ENCODE results near the gene C4orf50.
"Not testable (repeated sequence)": the region's sequence is repeated elsewhere in the genome, so short reads cannot be mapped to it uniquely, and the experiment has no call there.

The C4orf50 gene

GRCh38 chr4:5952975-5953951 is 65.0 kb downstream of the C4orf50 start:
- H3K9ac ChIP-seq (ENCODE audit: low read length): no peak overlapping the region
- no peaks in the 10 kb centered on the region for H3K36me3 ChIP-seq (ENCODE audit: control insufficient read depth, insufficient read depth, low read length)
- no peaks in the 10 kb centered on the region for H3K79me1 ChIP-seq (ENCODE audit: low read length)
- H4K5ac ChIP-seq (ENCODE audit: low read length): no peak overlapping the region
- no peaks in the 10 kb centered on the region for H3K27me3 ChIP-seq (ENCODE audit: insufficient read depth, low read length, poor library complexity)
- H3K18ac ChIP-seq (ENCODE audit: low read length): no peak overlapping the region
- no peaks in the 10 kb centered on the region for H3K4me1 ChIP-seq (ENCODE audit: control insufficient read depth, low read depth, low read length)
- no peak overlapping the region for H3K27ac ChIP-seq (ENCODE audit: low read depth, low read length)
- H4K8ac ChIP-seq (ENCODE audit: low read depth, low read length): no peak overlapping the region
- H2BK15ac ChIP-seq (replicated peaks; ENCODE audit: low read depth): no peak overlapping the region
- no peak overlapping the region for H3K4me3 ChIP-seq (ENCODE audit: low read length)
- no peak overlapping the region for H2BK120ac ChIP-seq (ENCODE audit: low read depth, low read length)
- no CpG with 5 or more reads among the region's 13 CpGs for WGBS (ENCODE audit: extremely low coverage, insufficient coverage, low lambda C conversion rate)
- no peak overlapping the region for H3K4me2 ChIP-seq (ENCODE audit: low read length)
- no peak for DNase-seq
- no peaks in the 10 kb centered on the region for H3K79me2 ChIP-seq (ENCODE audit: control insufficient read depth, insufficient read depth, low read length)
- no peak overlapping the region for H3K4ac ChIP-seq (ENCODE audit: low read depth, low read length)
- H2AK5ac ChIP-seq (ENCODE audit: low read length): peak overlapping the region; percentile 34
- no peak overlapping the region for H3K23ac ChIP-seq (ENCODE audit: low read length)
- H3K56ac ChIP-seq (ENCODE audit: low read length): no peak overlapping the region
- H2BK5ac ChIP-seq (ENCODE audit: low read length): no peak overlapping the region

GRCh38 chr4:5952286-5952974 is 65.8 kb downstream of the C4orf50 start:
- no peaks in the 10 kb centered on the region for H3K4me1 ChIP-seq (ENCODE audit: control insufficient read depth, low read depth, low read length)
- no peak overlapping the region for H4K5ac ChIP-seq (ENCODE audit: low read length)
- H3K79me2 ChIP-seq (ENCODE audit: control insufficient read depth, insufficient read depth, low read length): no peaks in the 10 kb centered on the region
- H3K27me3 ChIP-seq (ENCODE audit: insufficient read depth, low read length, poor library complexity): no peaks in the 10 kb centered on the region
- H3K4me3 ChIP-seq (ENCODE audit: low read length): no peak overlapping the region
- no CpG with 5 or more reads among the region's 22 CpGs for WGBS (ENCODE audit: extremely low coverage, insufficient coverage, low lambda C conversion rate)
- no peak overlapping the region for H2BK120ac ChIP-seq (ENCODE audit: low read depth, low read length)
- H3K27ac ChIP-seq (ENCODE audit: low read depth, low read length): no peak overlapping the region
- no peak overlapping the region for H3K9ac ChIP-seq (ENCODE audit: low read length)
- H3K79me1 ChIP-seq (ENCODE audit: low read length): no peaks in the 10 kb centered on the region
- H2BK5ac ChIP-seq (ENCODE audit: low read length): no peak overlapping the region
- no peak overlapping the region for H3K4ac ChIP-seq (ENCODE audit: low read depth, low read length)
- H3K23ac ChIP-seq (ENCODE audit: low read length): no peak overlapping the region
- no peak overlapping the region for H4K8ac ChIP-seq (ENCODE audit: low read depth, low read length)
- no peaks in the 10 kb centered on the region for H3K36me3 ChIP-seq (ENCODE audit: control insufficient read depth, insufficient read depth, low read length)
- no peak overlapping the region for H3K18ac ChIP-seq (ENCODE audit: low read length)
- H2BK15ac ChIP-seq (replicated peaks; ENCODE audit: low read depth): no peak overlapping the region
- no peak for DNase-seq
- no peak overlapping the region for H2AK5ac ChIP-seq (ENCODE audit: low read length)
- no peak overlapping the region for H3K56ac ChIP-seq (ENCODE audit: low read length)
- no peak overlapping the region for H3K4me2 ChIP-seq (ENCODE audit: low read length)

- H4K8ac ChIP-seq (ENCODE audit: low read depth, low read length); H3K4ac ChIP-seq (ENCODE audit: low read depth, low read length); H4K5ac ChIP-seq (ENCODE audit: low read length); H3K27me3 ChIP-seq (ENCODE audit: insufficient read depth, low read length, poor library complexity); H3K23ac ChIP-seq (ENCODE audit: low read length); H3K56ac ChIP-seq (ENCODE audit: low read length); H3K4me2 ChIP-seq (ENCODE audit: low read length); H3K4me1 ChIP-seq (ENCODE audit: control insufficient read depth, low read depth, low read length); H3K79me1 ChIP-seq (ENCODE audit: low read length); H3K27ac ChIP-seq (ENCODE audit: low read depth, low read length); DNase-seq; H3K4me3 ChIP-seq (ENCODE audit: low read length); H3K36me3 ChIP-seq (ENCODE audit: control insufficient read depth, insufficient read depth, low read length); H2BK120ac ChIP-seq (ENCODE audit: low read depth, low read length); H3K79me2 ChIP-seq (ENCODE audit: control insufficient read depth, insufficient read depth, low read length); H2BK15ac ChIP-seq (replicated peaks; ENCODE audit: low read depth); H3K18ac ChIP-seq (ENCODE audit: low read length); H2AK5ac ChIP-seq (ENCODE audit: low read length); H2BK5ac ChIP-seq (ENCODE audit: low read length); H3K9ac ChIP-seq (ENCODE audit: low read length): not testable (repeated sequence)
- WGBS (ENCODE audit: extremely low coverage, insufficient coverage, low lambda C conversion rate): no CpG with 5 or more reads among the region's 6 CpGs
Observed at GRCh38 chr4:5946653-5947052, 71.6 kb downstream of the C4orf50 start.

- H2BK5ac ChIP-seq (ENCODE audit: low read length): no peak overlapping the region
- no peak overlapping the region for H3K18ac ChIP-seq (ENCODE audit: low read length)
- no peak overlapping the region for H4K8ac ChIP-seq (ENCODE audit: low read depth, low read length)
- no CpG with 5 or more reads among the region's 6 CpGs for WGBS (ENCODE audit: extremely low coverage, insufficient coverage, low lambda C conversion rate)
- peaks cover 7% of the 10 kb centered on the region for H3K4me1 ChIP-seq (ENCODE audit: control insufficient read depth, low read depth, low read length)
- H3K4me3 ChIP-seq (ENCODE audit: low read length): no peak overlapping the region
- no peaks in the 10 kb centered on the region for H3K79me2 ChIP-seq (ENCODE audit: control insufficient read depth, insufficient read depth, low read length)
- H2AK5ac ChIP-seq (ENCODE audit: low read length): no peak overlapping the region
- no peak for DNase-seq
- H3K79me1 ChIP-seq (ENCODE audit: low read length): no peaks in the 10 kb centered on the region
- no peak overlapping the region for H2BK120ac ChIP-seq (ENCODE audit: low read depth, low read length)
- H3K27me3 ChIP-seq (ENCODE audit: insufficient read depth, low read length, poor library complexity): no peaks in the 10 kb centered on the region
- H3K23ac ChIP-seq (ENCODE audit: low read length): no peak overlapping the region
- H2BK15ac ChIP-seq (replicated peaks; ENCODE audit: low read depth): no peak overlapping the region
- no peak overlapping the region for H3K9ac ChIP-seq (ENCODE audit: low read length)
- H3K56ac ChIP-seq (ENCODE audit: low read length): no peak overlapping the region
- no peaks in the 10 kb centered on the region for H3K36me3 ChIP-seq (ENCODE audit: control insufficient read depth, insufficient read depth, low read length)
- H3K4me2 ChIP-seq (ENCODE audit: low read length): no peak overlapping the region
- no peak overlapping the region for H3K4ac ChIP-seq (ENCODE audit: low read depth, low read length)
- no peak overlapping the region for H4K5ac ChIP-seq (ENCODE audit: low read length)
- H3K27ac ChIP-seq (ENCODE audit: low read depth, low read length): no peak overlapping the region
Observed at GRCh38 chr4:5945936-5946335, 72.3 kb downstream of the C4orf50 start.

GRCh38 chr4:5945171-5945570 is 73.1 kb downstream of the C4orf50 start:
- no peak overlapping the region for H3K56ac ChIP-seq (ENCODE audit: low read length)
- no peak overlapping the region for H3K18ac ChIP-seq (ENCODE audit: low read length)
- H2BK120ac ChIP-seq (ENCODE audit: low read depth, low read length): no peak overlapping the region
- no peak overlapping the region for H2AK5ac ChIP-seq (ENCODE audit: low read length)
- H4K8ac ChIP-seq (ENCODE audit: low read depth, low read length): no peak overlapping the region
- no peak overlapping the region for H3K4me2 ChIP-seq (ENCODE audit: low read length)
- no peak overlapping the region for H4K5ac ChIP-seq (ENCODE audit: low read length)
- DNase-seq: no peak
- H2BK15ac ChIP-seq (replicated peaks; ENCODE audit: low read depth): no peak overlapping the region
- no peak overlapping the region for H3K27ac ChIP-seq (ENCODE audit: low read depth, low read length)
- H3K79me1 ChIP-seq (ENCODE audit: low read length): no peaks in the 10 kb centered on the region
- WGBS (ENCODE audit: extremely low coverage, insufficient coverage, low lambda C conversion rate): no CpG with 5 or more reads among the region's 11 CpGs
- H3K4ac ChIP-seq (ENCODE audit: low read depth, low read length): no peak overlapping the region
- no peak overlapping the region for H2BK5ac ChIP-seq (ENCODE audit: low read length)
- peaks cover 8% of the 10 kb centered on the region for H3K4me1 ChIP-seq (ENCODE audit: control insufficient read depth, low read depth, low read length)
- H3K79me2 ChIP-seq (ENCODE audit: control insufficient read depth, insufficient read depth, low read length): no peaks in the 10 kb centered on the region
- no peak overlapping the region for H3K9ac ChIP-seq (ENCODE audit: low read length)
- no peaks in the 10 kb centered on the region for H3K27me3 ChIP-seq (ENCODE audit: insufficient read depth, low read length, poor library complexity)
- H3K36me3 ChIP-seq (ENCODE audit: control insufficient read depth, insufficient read depth, low read length): no peaks in the 10 kb centered on the region
- H3K4me3 ChIP-seq (ENCODE audit: low read length): no peak overlapping the region
- no peak overlapping the region for H3K23ac ChIP-seq (ENCODE audit: low read length)

Measured in mesendoderm (in vitro differentiated cells).